ENCODE results near the gene NMRK1. TPM values are rescaled to one million over a fixed set of nuclear protein-coding genes. Genes with fewer than 3 reads are reported as not detected.

The NMRK1 gene
- total RNA-seq, 1 experiment from 2014 or later, result 7.8 TPM

DNA sequence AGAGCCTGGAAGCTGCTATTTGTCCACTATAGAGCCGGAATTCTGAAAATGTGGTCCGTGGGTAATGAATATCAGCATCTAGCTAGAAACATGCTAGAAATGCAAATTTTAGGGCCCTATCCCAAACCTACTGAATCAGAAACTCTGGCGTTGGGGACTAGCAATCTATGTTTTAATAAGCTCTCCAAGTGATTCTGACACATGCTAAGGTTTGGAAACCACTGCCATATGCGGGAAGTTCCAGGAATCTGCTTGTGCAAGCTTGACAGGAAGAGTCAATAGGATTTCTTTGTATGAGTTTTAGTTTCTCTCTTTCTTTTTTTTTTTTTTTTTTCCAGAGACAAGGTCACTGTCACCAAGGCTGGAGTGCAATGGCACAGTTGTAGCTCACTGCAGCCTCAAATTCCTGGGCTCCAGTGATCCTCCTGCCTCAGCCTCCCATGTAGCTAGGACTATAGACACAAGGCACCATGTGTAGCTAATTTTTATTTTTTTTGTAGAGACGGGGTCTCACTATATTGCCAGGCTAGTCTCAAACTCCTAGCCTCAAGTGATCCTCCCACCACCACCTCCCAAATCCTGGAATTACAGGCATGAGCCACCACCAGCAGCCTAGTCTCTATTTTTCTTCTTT is 33.5 kb downstream of the NMRK1 start:
- CTCF ChIA-PET, result no interaction called here
- POLR2A ChIA-PET, result no interaction called here
- H4K20me1 ChIP-seq (ENCODE audit: insufficient read depth), result no peaks in the 10 kb centered on the region

DNA sequence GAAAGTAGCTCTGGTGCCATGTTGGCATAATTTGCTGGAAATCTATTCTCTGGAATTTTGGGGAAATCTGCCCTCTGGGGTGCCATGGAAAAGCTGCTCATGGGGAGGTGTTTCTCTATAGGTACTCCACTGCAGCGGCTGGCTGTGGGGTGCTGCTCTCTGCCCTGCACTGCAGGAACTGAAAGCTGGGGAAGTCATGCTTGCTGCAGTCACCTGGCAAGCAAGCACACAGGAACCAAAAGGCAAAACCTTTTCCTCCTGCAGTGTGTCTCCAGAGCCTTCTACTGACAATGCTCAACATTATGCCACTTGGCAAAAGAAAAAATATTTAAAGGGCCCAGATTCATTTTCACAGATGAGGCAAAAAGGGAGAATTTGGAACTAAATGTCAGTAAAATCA is 34.1 kb downstream of the NMRK1 start:
- ATAC-seq (no peak), DNase-seq (ENCODE audit: low read depth, low spot score) (no peak)
- CTCF ChIA-PET, result no interaction called here
- Histone ChIP-seq H3K36me3 (ENCODE audit: control insufficient read depth in 1 of 2, insufficient read depth in 2 of 2, low read length in 2 of 2) (no peaks in the 10 kb centered on the region), H3K27me3 (ENCODE audit: insufficient read depth, low read length) (no peaks in the 10 kb centered on the region), H2AFZ (ENCODE audit: low read depth, low read length, poor library complexity, severe bottlenecking) (no peak overlapping the region), H3K4me1 (ENCODE audit: control insufficient read depth in 1 of 2, insufficient read depth in 2 of 2, low read length in 2 of 2) (no peaks in the 10 kb centered on the region), H3K4me3 (replicated peaks in 1 of 2; ENCODE audit: low read depth in 1 of 2, low read length in 2 of 2) (no peak overlapping the region), H4K20me1 (ENCODE audit: insufficient read depth) (no peaks in the 10 kb centered on the region), H3K79me2 (ENCODE audit: insufficient read depth, low read length) (no peaks in the 10 kb centered on the region), H3K4me2 (ENCODE audit: low read length) (no peak overlapping the region), H3K9ac (ENCODE audit: low read length) (no peak overlapping the region), H3K27ac (ENCODE audit: low read depth, low read length) (no peak overlapping the region), H3K9me2 (ENCODE audit: insufficient read depth) (no peaks in the 10 kb centered on the region), H3K9me3 (ENCODE audit: control insufficient read depth in 1 of 2, insufficient read depth in 1 of 2, low read depth in 1 of 2, low read length in 2 of 2) (no peaks in the 10 kb centered on the region)
- POLR2A ChIA-PET, result no interaction called here
- RAD21 ChIA-PET (ENCODE audit: low non-redundant PET in 1 of 2, low total read pairs in 2 of 2, uncharacterized antibody in 2 of 2, unreplicated experiment in 2 of 2), result no interaction called here
- no TSS peak for BruUV-seq (replicated peaks)
- no peak for TF ChIP-seq TCF7L2 (IDR thresholded peaks at IDR 0.05; ENCODE audit: borderline replicate concordance, extremely low read depth, insufficient read depth, insufficient read length)
- TF ChIP-seq RAD21 (IDR thresholded peaks at IDR 0.05; ENCODE audit: low read depth), result no peak
- TF ChIP-seq ZFX (IDR thresholded peaks at IDR 0.05), result no peak
- no peak for TF ChIP-seq EZH2phosphoT487 (IDR thresholded peaks at IDR 0.05; ENCODE audit: borderline replicate concordance)
- TF ChIP-seq EGR1 (IDR thresholded peaks at IDR 0.05; ENCODE audit: low read depth), result no peak
- TF ChIP-seq SIN3A (IDR thresholded peaks at IDR 0.05; ENCODE audit: low read depth), result no peak
- TF ChIP-seq, protein P1, sequence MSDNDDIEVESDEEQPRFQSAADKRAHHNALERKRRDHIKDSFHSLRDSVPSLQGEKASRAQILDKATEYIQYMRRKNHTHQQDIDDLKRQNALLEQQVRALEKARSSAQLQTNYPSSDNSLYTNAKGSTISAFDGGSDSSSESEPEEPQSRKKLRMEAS (IDR thresholded peaks at IDR 0.05), result no peak
- TF ChIP-seq, protein P2, sequence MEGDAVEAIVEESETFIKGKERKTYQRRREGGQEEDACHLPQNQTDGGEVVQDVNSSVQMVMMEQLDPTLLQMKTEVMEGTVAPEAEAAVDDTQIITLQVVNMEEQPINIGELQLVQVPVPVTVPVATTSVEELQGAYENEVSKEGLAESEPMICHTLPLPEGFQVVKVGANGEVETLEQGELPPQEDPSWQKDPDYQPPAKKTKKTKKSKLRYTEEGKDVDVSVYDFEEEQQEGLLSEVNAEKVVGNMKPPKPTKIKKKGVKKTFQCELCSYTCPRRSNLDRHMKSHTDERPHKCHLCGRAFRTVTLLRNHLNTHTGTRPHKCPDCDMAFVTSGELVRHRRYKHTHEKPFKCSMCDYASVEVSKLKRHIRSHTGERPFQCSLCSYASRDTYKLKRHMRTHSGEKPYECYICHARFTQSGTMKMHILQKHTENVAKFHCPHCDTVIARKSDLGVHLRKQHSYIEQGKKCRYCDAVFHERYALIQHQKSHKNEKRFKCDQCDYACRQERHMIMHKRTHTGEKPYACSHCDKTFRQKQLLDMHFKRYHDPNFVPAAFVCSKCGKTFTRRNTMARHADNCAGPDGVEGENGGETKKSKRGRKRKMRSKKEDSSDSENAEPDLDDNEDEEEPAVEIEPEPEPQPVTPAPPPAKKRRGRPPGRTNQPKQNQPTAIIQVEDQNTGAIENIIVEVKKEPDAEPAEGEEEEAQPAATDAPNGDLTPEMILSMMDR (IDR thresholded peaks at IDR 0.05 in 2 of 3, conservative IDR thresholded peaks at IDR 0.05 in 1 of 3; ENCODE audit: borderline replicate concordance in 1 of 3, insufficient read depth in 1 of 3, low read depth in 2 of 3, low read length in 2 of 3), result no peak
- no peak for TF ChIP-seq ELF1 (IDR thresholded peaks at IDR 0.05; ENCODE audit: borderline replicate concordance, low read depth)
- intact Hi-C loops (cut with micrococcal nuclease), result no loop called here

More for the DNA sequence above, 33.5 kb downstream of the NMRK1 start:
- no TSS peak for BruUV-seq (replicated peaks)
- H3K36me3 ChIP-seq (ENCODE audit: control insufficient read depth in 1 of 2, insufficient read depth in 2 of 2, low read length in 2 of 2), result no peaks in the 10 kb centered on the region
- no peaks in the 10 kb centered on the region for H3K27me3 ChIP-seq (ENCODE audit: insufficient read depth, low read length)
- no peak for TF ChIP-seq POLR2AphosphoS5 (IDR thresholded peaks at IDR 0.05; ENCODE audit: low read depth, low read length)
- no peak for TF ChIP-seq POLR2A (IDR thresholded peaks at IDR 0.05; ENCODE audit: borderline replicate concordance, extremely low read depth, insufficient read depth, insufficient read length)
- no peak for TF ChIP-seq CBX3 (IDR thresholded peaks at IDR 0.05; ENCODE audit: low read depth)
- no peak for TF ChIP-seq FOSL1 (IDR thresholded peaks at IDR 0.05; ENCODE audit: low read depth)
- TF ChIP-seq, protein P1 (IDR thresholded peaks at IDR 0.05), result no peak
- H3K9ac ChIP-seq (ENCODE audit: low read length), result no peak overlapping the region
- no peak overlapping the region for H3K4me3 ChIP-seq (replicated peaks in 1 of 2; ENCODE audit: low read depth in 1 of 2, low read length in 2 of 2)
- H3K27ac ChIP-seq (ENCODE audit: low read depth, low read length), result no peak overlapping the region
- RAD21 ChIA-PET (ENCODE audit: low non-redundant PET in 1 of 2, low total read pairs in 2 of 2, uncharacterized antibody in 2 of 2, unreplicated experiment in 2 of 2), result no interaction called here
- H2AFZ ChIP-seq (ENCODE audit: low read depth, low read length, poor library complexity, severe bottlenecking), result no peak overlapping the region
- H3K4me1 ChIP-seq (ENCODE audit: control insufficient read depth in 1 of 2, insufficient read depth in 2 of 2, low read length in 2 of 2), result no peaks in the 10 kb centered on the region
- H3K9me2 ChIP-seq (ENCODE audit: insufficient read depth), result no peaks in the 10 kb centered on the region
- ATAC-seq, result no peak
- DNase-seq (ENCODE audit: low read depth, low spot score), result no peak
- intact Hi-C loops (cut with micrococcal nuclease), result no loop called here
- H3K79me2 ChIP-seq (ENCODE audit: insufficient read depth, low read length), result no peaks in the 10 kb centered on the region
- H3K9me3 ChIP-seq (ENCODE audit: control insufficient read depth in 1 of 2, insufficient read depth in 1 of 2, low read depth in 1 of 2, low read length in 2 of 2), result no peaks in the 10 kb centered on the region
- H3K4me2 ChIP-seq (ENCODE audit: low read length), result no peak overlapping the region

Data from HCT116 (cell line).